Spleen (tissue), 11 donors: ENCODE data around the gene TMEM163. TPM values are rescaled to one million over a fixed set of nuclear protein-coding genes. Genes with fewer than 3 reads are reported as not detected.

ENCODE experiments used
- DNase-seq: peaks from one replicate; pipeline ENCODE4 v3.0.0-alpha.2; 2020
- H3K27ac ChIP-seq, 8 donors: fragments of 200-600 bp; sonication (generic) in 7 of 8; 1 replicate in 4 of 8; 2 replicates in 4 of 8; pipeline versions ENCODE4 v1.5.0 to v1.8.0; 2016 to 2021; ENCODE audit warnings: inconsistent platforms in 4 of 8, mild to moderate bottlenecking in 4 of 8, moderate library complexity in 1 of 8
- H3K27me3 ChIP-seq, 7 donors: fragments of 200-600 bp; sonication (generic) in 6 of 7; replicated peaks in 1 of 7; 1 replicate in 4 of 7; 2 replicates in 3 of 7; pipeline versions ENCODE4 v1.5.0 to v1.8.0; 2016 to 2021; ENCODE audit warnings: inconsistent platforms in 3 of 7, mild to moderate bottlenecking in 1 of 7
- H3K36me3 ChIP-seq, 6 donors: fragments of 200-600 bp; sonication (generic) in 5 of 6; 1 replicate in 4 of 6; 2 replicates in 2 of 6; pipeline versions ENCODE4 v1.5.0 to v1.8.0; 2016 to 2021; ENCODE audit warnings: inconsistent platforms in 2 of 6
- H3K4me1 ChIP-seq, 6 donors: fragments of 200-600 bp; sonication (generic) in 5 of 6; 1 replicate in 3 of 6; 2 replicates in 3 of 6; pipeline versions ENCODE4 v1.5.0 to v1.8.0; 2016 to 2021; ENCODE audit warnings: inconsistent platforms in 3 of 6
- H3K4me3 ChIP-seq, 8 donors: fragments of 200-600 bp; sonication (generic) in 7 of 8; 1 replicate in 4 of 8; 2 replicates in 4 of 8; pipeline versions ENCODE4 v1.5.0 to v1.8.0; 2016 to 2021; ENCODE audit warnings: inconsistent platforms in 4 of 8, mild to moderate bottlenecking in 4 of 8, moderate library complexity in 2 of 8
- H3K9me3 ChIP-seq, 8 donors: fragments of 200-600 bp; sonication (generic) in 7 of 8; 1 replicate in 4 of 8; 2 replicates in 4 of 8; pipeline versions ENCODE4 v1.5.0 to v1.8.0; 2016 to 2021; ENCODE audit warnings: inconsistent platforms in 4 of 8
- CTCF ChIP-seq, 11 experiments: fragments of 200-600 bp in 7 of 11; fragments of 450-650 bp in 4 of 11; sonication (generic) in 4 of 11; IDR thresholded peaks in 8 of 11; conservative IDR thresholded peaks in 3 of 11; 1 replicate in 7 of 11; 2 replicates in 4 of 11; pipeline versions ENCODE4 v1.4.0 to v1.8.0; 2016 to 2021; ENCODE audit warnings: antibody characterized with exemption in 11 of 11, inconsistent platforms in 4 of 11, mild to moderate bottlenecking in 1 of 11
- POLR2A ChIP-seq, 3 donors: fragments of 450-650 bp; IDR thresholded peaks; one replicate each; pipeline ENCODE4 v1.5.1; 2017; ENCODE audit warnings: antibody characterized with exemption in 3 of 3, mild to moderate bottlenecking in 1 of 3
- POLR2AphosphoS5 ChIP-seq, 3 donors: sonication (generic); formaldehyde crosslinking; IDR thresholded peaks; one replicate each; pipeline ENCODE4 v1.5.1; 2017; ENCODE audit warnings: antibody characterized with exemption in 3 of 3
- WGBS, 5 donors: extraction: QIAGEN DNeasy Blood & Tissue Kit in 3 of 5; methylation state at CpG; one replicate each; pipeline versions ENCODE4 v1.1.5 to v1.1.7; 2013 to 2018; 5-methylcytosine and 5-hydroxymethylcytosine counted together
- intact Hi-C: fragments of 100-400 bp; cut with DNase I; formaldehyde crosslinking; loops from one replicate; pipeline ENCODE4 v1.15.0; 2023; ENCODE audit warnings: low total_unique reads
- polyA plus RNA-seq, 3 donors: library from polyadenylated mRNA; stranded (reverse); fragments of 200-250 nt; gene quantifications; one replicate each; pipeline ENCODE4 v1.2.1, GENCODE V29; 2013
- total RNA-seq, 7 donors: library from RNA; depleted of rRNA in 3 of 7; stranded (reverse); fragments of >200 nt in 3 of 7; fragmentation: NEBNext Ultra II Directional in 4 of 7; extraction: Animal tissue kit (Norgen Biotek cat#: 25700) in 4 of 7; gene quantifications; one replicate each; pipeline versions ENCODE4 v1.1.0 to v1.2.1, GENCODE V29; 2016 to 2021
- donor health status: healthy with polysubstance abuse.
- donor health status: DM: no; HTN: no; CAD: no; lungs with moderate emphysema.
- donor health status: DM: no; HTN: no; CAD: no.
- donor health status: Bipolar disorder and iron deficiency.
- donor health status: healthy.
- donor health status: DM: no; HTN: no; CAD: no.
- donor health status: DM: yes; HTN: yes; CAD: no.

The TMEM163 gene
- total and polyA plus RNA-seq, 10 donors: 2.4 to 12.5 (median 3.7) TPM

- Histone ChIP-seq H3K9me3 (no peaks in the 10 kb centered on the region), H3K27me3 (no peaks in the 10 kb centered on the region), H3K36me3 (no peaks in the 10 kb centered on the region), H3K4me3 (no peak overlapping the region), H3K4me1 (no peaks in the 10 kb centered on the region), H3K27ac (no peak overlapping the region)
- 53 to 83% (median 62%) methylated on average over 6 of the region's 6 CpGs for WGBS, 5 donors
- intact Hi-C loops: no loop called here
- no peak for DNase-seq
- TF ChIP-seq POLR2AphosphoS5 (IDR thresholded peaks at IDR 0.05) (no peak), CTCF (IDR thresholded peaks at IDR 0.05 in 8 of 11, conservative IDR thresholded peaks at IDR 0.05 in 3 of 11) (no peak), POLR2A (IDR thresholded peaks at IDR 0.05) (no peak)
Measured at GRCh38 chr2:134527381-134527780, 191.4 kb downstream of the TMEM163 start.

GRCh38 chr2:134522496-134523455 is 196.0 kb downstream of the TMEM163 start:
- Histone ChIP-seq H3K4me3 (no peak overlapping the region), H3K4me1 (no peaks in the 10 kb centered on the region), H3K9me3 (no peaks in the 10 kb centered on the region), H3K36me3 (no peaks in the 10 kb centered on the region), H3K27me3 (no peaks in the 10 kb centered on the region), H3K27ac (no peak overlapping the region)
- 77 to 88% (median 83%) methylated on average over 13 of the region's 13 CpGs for whole genome bisulfite sequencing, 5 donors
- TF ChIP-seq POLR2A (IDR thresholded peaks at IDR 0.05): no peak
- TF ChIP-seq CTCF (IDR thresholded peaks at IDR 0.05 in 8 of 11, conservative IDR thresholded peaks at IDR 0.05 in 3 of 11): no peak
- no peak for TF ChIP-seq POLR2AphosphoS5 (IDR thresholded peaks at IDR 0.05)
- intact Hi-C loops: no loop called here
- no peak for DNase-seq

GRCh38 chr2:134518101-134518500 is 200.7 kb downstream of the TMEM163 start:
- Histone ChIP-seq H3K27ac (no peak overlapping the region), H3K4me3 (no peak overlapping the region), H3K27me3 (no peaks in the 10 kb centered on the region), H3K4me1 (no peaks in the 10 kb centered on the region), H3K36me3 (no peaks in the 10 kb centered on the region), H3K9me3 (no peaks in the 10 kb centered on the region)
- DNase-seq: no peak
- TF ChIP-seq CTCF (IDR thresholded peaks at IDR 0.05 in 8 of 11, conservative IDR thresholded peaks at IDR 0.05 in 3 of 11) (no peak), POLR2A (IDR thresholded peaks at IDR 0.05) (no peak), POLR2AphosphoS5 (IDR thresholded peaks at IDR 0.05) (no peak)
- intact Hi-C loops: no loop called here
- WGBS, 5 donors: 77 to 94% (median 92%) methylated on average over 2 of the region's 2 CpGs

- intact Hi-C loops: no loop called here
- H3K36me3 ChIP-seq: no peaks in the 10 kb centered on the region
- H3K4me3 ChIP-seq: no peak overlapping the region
- no peak overlapping the region for H3K27ac ChIP-seq
- TF ChIP-seq POLR2AphosphoS5 (IDR thresholded peaks at IDR 0.05) (no peak), CTCF (IDR thresholded peaks at IDR 0.05 in 8 of 11, conservative IDR thresholded peaks at IDR 0.05 in 3 of 11) (no peak), POLR2A (IDR thresholded peaks at IDR 0.05) (no peak)
- no peaks in the 10 kb centered on the region for H3K27me3 ChIP-seq
- 64 to 87% (median 71%) methylated on average over 5 of the region's 5 CpGs for WGBS, 5 donors
- H3K9me3 ChIP-seq: no peaks in the 10 kb centered on the region
- no peaks in the 10 kb centered on the region for H3K4me1 ChIP-seq
- no peak for DNase-seq
Measured at GRCh38 chr2:134515137-134515536, 203.7 kb downstream of the TMEM163 start.
